ENCODE data around the gene SPATA25.
"Not testable (repeated sequence)": the region's sequence is repeated elsewhere in the genome, so short reads cannot be mapped to it uniquely, and the experiment has no call there.

SPATA25 gene

DNA sequence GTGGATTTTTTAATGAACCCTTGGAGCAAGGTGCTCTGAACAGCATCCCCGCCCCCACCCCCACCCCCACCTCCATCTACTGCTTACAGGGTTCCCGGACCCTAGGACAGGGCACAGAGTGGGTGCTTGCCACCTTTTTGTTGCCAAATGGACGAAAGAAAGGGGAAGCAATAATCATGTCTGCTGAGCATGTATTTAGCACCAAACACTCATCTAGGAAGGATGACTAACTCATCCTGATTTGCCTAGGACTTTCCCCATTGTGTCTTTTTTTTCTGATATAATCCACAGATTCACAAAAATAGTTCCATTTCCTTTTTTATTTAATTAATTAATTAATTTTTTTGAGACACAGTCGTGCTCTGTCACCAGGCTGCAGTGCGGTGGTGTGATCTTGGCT lies 25.7 kb upstream of the SPATA25 start:
- no peak for DNase-seq

DNA sequence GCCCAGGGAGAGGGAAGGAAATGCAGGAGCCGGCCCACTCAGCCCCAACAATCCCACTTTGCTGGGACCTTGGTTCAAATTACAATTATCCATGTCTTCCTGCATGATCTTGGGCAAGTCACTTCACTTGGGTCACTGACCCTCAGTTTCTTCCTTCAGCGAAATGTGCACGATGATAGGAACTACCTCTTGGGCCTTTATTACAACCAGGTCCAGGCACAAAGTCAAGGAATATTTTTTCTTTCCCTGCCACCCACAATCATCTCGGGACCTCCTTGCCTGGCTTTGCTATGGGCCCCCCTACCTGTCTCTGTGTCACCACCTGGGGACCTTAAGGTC lies 24.9 kb upstream of the SPATA25 start:
- no peak for DNase-seq

DNA sequence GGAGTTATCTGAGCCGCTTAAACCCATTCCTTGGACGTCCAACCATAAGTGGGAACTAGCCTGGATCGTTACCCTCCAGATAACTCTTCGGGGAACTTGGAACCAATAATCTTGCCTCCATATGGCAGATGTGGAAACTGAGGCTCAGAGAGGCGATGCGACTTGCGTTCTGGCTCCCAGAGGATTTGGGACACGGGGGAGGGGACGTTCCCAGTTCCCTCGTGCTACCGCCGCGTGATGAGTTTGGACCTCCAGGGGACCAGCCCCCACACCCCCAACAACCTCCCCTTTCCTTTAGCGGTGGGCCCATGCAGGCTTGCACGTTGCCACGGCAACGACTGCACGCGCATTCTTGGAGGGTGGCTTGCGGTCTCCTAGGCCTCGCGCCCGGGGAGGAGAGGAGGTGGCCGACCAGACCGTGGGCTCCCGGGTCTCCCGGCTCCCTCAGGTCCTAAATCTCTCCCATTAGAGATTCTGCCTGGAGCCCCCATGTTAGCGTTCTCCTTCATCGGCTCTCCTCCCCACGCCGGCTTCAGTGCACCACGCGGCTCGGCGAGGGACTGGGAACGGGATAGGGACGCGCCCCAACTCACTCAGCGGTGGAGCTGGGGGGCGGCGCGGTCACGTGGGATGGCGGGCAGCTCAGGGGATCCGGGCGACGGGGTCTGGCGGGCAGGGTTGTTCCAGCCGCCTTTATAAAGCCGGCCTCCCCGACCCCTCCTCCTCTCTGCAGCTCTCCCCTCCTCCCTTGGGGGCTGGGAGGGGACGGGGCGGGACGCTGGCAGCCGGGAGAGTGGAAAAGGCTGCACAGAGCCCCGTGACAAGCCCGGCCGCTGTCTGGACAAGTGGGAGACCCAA lies 24.3 kb upstream of the SPATA25 start, which contains the start of gene PLTP:
PLTP (minus strand) TSS at position 670 of the 858 bp plus-strand sequence. CDS start 703 bp downstream, outside the sequence.
- DNase-seq, result peak; percentile 73

DNA sequence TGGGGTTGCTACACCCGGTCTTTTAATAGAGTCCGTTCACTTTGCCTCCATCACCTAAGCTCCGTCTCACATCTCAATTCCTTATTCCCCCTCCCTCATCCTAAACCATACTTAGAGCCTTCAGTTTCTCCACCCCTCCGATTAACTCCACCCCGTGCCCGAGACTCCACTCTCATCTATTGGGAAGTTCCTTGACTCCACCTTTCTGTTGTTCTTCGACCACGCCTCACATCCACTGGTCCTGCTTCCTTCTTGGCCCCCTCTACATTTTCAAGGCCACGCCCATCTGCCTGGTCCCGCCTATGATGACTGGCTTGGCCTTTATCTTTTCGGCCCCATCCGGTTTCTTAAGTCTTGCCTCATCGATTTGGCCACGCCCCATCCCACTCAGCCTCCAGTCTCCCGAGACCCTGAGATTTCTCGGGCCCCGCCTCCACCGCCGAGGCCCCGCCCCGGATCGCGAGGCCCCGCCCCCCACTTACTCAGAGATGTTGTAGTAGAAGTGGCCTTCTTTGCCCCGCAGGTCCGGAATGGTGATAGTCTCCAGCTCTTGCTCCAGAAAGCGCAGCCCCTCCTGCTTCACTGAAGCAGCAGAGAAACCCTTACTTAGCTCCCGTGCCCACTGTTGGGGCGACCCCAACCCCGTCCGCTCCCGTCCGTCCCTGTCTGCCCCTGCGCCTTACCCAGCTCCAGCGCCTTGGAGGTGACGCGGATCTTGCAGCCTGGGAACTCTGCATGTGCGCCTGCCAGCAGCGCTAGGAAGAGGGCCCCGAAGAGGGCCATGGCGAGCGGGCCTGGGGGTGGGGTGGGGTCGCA lies 23.5 kb upstream of the SPATA25 start:
- peak; percentile 99 for DNase-seq

DNA sequence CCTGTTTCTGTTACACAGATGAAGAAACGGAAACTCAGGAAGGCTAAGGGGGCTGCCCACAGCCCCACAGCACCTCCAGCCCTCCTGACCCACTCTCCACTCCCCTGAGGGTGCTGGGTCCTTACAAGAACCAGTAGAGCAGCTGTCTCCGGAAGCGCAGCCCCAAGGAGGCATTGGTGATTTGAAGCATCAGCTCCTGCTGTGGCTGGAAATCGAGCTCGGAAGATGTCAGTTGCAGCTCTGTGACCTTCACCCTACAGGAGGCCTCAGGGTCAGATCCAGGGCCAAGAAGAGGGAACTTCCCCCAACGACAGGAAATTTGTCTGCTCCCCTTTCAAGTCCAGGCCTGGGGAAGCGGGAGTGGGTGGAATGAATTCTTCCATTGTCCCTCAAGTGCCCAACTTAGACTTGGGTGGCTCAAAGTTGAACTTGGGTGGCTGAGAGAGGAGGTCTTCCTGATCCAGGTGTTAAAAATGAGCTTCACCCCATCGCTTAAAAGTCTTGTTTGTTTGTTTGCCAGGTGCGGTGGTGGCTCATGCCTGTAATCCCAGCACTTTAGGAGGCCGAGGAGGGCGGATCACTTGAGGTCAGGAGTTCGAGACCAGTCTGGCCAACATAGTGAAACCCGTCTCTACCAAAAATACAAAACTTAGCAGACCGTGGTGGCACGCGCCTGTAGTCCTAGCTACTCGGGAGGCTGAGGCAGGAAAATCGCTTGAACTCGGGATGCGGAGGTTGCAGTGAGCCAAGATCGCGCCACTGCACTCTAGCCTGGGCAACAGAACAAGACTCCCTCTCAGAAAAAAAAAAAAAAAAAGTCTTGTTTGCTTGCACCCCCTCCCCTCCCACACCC lies 22.6 kb upstream of the SPATA25 start:
- no peak for DNase-seq

DNA sequence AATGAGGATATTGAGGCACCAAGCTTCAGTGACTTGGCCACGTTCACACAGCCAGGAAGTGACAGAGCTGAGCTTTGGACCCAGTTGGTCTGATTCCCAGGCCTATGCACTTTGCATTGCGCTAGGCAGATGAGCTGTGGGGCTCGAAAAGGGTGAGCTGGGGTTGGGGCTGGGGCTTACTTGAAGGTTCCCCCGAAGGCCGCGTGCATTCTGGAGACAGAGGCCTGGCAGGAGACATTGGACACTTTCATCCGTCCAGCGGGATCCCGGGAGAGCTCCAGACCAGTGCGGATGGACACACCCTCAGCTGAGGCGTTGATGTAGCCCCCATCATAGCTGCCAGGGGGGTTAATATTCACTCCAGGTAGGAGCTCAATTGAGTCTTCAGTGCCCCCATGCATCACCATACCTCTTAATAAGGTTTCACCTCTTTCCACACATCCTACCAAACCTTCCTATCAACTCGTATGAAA lies 21.9 kb upstream of the SPATA25 start:
- DNase-seq, result no peak

DNA sequence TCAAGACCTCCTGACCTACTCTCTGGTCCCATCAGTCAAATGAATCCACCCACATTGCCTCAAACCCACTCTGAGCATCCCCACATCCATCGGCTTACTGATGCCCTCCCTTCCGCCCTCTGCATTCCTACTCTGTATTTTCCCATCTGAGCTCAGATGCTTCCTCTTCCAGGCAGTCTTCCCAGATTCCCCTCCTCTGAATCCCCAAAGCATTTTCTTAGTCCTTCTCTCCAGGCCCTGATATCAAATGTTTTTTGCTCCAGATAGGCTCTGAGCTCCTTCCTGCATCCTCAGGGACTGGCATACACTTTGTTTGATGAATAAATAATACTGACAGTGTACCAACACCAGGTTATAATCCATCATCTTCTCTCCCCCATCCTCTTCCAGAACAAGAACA lies 20.7 kb upstream of the SPATA25 start:
- DNase-seq, result no peak

DNA sequence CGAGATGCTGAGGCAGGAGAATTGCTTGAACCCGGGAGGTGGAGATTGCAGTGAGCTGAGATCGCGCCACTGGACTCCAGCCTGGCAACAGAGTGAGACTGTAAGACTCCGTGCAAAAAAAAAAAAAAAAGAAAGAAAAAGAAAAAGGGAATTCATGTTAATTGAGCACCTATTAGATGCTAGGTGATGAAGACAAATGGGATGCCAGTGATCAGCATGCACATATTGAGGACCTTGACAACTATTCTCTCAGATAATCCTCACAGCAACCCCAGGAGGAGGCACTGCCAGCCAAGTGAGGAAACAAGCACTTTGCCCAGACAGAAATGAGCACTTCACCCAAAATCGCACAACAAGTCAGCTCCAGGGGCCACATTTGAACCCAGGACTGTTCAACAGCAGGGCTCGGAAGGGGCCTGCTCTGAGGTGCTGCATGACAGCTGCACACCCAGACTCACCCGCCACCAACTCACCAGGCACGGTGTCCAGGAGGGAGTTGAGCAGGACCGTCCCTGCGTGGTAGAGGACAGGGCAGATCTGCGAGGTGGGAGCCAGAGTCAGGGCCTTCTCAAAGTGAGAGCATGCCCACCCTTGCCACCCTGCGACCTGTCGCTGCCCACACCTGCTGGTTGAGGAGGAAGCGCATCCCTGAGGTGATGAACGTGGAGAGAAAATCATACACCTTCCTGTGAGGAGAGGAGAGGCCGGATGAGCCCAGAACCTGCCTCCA lies 20.0 kb upstream of the SPATA25 start:
- no peak for DNase-seq

DNA sequence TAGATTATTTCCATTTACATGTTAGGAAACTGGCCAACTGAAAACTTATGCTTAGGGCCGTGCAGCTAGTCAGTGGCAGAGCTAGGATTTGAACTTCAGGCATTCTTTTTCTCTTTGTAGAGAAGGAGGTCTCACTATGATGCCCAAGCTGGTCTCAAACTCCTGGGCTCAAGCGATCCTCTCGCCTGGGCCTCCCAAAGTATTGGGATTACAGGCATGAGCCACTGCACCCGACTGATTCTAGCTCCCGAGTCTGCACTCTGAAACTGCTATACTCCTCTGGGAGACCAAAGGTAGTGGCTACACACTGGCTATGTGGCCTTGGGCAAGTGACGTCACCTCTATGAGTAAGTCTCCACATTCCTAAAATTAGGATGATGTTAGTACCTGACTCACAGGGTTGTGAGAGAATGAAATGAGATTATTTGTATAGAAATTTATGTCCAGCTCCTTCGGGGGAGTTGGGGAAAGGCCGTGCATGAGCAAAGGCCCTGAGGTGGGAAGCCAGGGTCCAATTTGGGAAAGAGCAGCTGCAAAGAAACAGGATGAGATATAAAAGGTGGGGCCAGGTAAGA lies 18.2 kb upstream of the SPATA25 start:
- peak; percentile 69 for DNase-seq

DNA sequence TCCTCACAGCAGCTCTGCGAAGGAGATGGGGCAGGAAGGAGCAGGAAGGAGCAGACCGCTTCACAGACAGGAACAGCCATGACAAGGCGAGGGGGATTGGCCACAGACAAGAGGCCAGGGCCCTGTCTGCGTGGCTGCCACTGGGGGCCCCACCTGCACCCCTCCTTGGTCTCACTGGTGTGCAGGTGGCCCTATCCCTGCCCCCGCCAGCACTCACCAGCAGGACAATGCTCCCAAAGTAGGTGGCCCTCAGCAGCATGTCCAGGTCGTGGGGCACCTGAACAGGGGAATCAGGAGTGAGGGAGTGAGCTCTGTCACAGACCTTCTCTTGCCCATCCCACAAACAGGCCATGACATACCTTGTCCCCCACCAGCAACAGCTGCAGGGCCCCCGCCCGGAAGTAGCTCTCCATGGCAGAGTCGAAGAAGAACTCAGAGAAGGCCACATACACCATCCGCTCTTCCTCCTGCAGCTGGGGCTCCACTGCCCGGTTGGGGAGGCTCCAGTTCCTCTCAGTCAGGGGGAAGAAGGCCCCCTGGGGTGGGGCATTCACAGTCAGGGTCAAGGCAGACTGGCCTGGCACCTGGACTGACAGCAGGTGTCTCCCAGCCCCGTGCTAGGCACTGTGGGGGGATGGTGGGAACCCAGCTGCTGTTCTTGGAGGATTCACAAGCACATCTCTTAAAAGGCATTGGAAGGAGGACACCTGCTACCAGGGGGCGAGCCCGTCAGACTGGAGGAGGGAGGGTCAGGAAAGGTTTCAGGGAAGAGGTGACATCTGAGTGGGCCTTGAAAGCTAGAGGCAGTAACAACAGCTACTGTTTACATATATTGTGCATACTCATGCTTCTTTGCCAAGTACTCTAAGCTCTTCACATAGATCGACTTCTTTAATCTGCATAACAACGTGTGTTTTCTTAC lies 17.4 kb upstream of the SPATA25 start:
- no peak for DNase-seq

DNA sequence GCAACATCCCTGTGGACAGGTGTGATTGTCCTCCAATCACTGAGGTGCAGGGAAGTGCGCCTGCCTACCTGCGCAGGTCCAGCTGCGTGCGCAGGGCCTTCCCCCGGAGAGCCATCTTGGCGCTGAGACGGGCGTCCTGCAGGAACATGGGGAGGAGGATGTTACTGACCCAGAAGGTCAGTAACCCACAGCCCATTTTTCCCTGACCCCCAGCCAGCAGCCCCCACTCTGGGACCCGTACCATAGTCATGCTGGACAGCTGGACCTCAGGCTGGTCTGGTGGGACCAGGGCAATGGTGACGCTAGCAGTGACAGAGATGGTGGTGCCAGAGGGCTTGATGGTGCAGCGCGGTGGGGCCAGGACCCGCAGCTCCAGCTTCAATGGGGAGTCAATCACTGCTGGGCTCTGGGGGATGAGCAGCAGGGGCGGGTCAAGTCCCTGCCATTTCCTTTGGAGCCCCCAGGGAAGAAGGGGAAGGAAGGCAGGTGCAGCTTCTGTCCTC lies 14.8 kb upstream of the SPATA25 start:
- no peak for DNase-seq

DNA sequence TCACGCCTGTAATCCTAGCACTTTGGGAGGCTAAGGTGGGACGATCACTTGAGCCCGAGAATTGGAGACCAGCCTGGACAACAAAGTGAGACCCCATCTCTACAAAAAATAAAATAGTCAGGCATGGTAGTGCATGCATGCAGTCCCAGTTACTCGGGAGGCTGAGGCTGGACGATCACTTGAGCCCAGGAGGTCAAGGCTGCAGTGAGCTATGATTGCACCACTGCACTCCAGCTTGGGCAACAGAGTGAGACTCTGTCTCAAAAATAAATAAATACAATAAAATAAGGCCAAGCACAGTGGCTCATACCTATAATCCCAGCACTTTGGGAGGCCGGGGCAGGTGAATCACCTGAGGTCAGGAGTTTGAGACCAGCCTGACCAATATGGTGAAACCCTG lies 13.9 kb upstream of the SPATA25 start:
- DNase-seq, result not testable (repeated sequence)

DNA sequence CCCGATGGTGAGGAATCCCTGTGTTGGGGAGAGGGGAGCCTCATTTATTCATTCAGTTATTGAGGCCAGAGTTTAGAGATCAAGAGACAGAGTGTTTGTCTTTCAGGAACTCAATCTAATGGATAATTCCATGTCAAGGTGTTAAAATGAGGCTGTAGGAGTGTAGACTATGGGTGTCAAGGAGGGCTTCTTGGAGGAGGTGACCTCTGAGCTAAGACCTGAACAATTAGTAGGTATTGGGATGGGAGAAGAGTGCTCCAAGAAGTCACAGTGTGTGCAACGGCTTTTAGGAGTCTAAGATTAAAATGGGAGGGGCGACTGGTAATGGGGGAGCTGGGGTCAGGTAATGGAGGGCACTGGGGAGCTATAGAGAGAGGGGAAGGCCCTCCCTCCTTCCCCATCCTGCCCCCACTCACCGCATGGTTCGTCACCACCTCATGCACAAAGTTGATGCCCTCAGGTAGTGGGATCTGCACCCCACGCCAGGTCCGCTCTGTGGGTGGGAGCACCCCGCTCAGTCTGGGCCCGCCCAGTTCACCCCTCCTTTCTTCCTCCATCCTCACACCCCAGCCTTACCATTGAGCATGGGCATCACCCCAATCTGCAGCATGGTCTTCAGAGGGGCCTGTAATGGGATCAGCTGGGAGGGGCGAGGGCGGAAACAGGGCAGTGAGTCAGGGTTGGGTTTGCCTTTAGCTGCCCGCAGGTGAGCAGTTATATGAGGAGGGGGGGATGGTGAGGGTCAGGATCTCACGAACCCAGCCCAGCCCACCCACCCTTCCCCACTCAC lies 11.8 kb upstream of the SPATA25 start:
- DNase-seq, result no peak

DNA sequence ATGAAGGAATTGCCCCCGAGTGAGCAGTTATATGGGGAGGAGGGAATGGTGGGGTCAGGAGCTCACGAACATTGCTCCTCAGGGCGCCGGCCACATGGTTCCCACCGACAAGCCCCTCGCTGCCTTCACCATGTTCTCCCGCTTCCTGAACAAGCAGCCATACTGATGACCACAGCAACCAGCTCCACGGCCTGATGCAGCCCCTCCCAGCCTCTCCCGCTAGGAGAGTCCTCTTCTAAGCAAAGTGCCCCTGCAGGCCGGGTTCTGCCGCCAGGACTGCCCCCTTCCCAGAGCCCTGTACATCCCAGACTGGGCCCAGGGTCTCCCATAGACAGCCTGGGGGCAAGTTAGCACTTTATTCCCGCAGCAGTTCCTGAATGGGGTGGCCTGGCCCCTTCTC lies 10.9 kb upstream of the SPATA25 start:
- DNase-seq, result no peak

DNA sequence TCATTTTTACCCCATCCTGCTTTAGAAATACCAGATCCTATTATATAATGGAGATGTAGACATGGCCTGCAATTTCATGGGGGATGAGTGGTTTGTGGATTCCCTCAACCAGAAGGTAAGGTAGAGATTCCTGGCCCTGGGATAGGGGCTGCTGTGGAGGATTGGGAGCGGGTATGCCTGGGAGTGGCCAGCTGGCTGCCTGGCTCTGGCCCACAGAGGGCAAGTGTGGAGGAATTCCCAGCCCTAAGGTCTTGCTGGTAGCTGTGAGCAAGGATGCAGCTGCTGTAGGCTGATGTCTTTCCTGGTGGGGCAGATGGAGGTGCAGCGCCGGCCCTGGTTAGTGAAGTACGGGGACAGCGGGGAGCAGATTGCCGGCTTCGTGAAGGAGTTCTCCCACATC lies 10.3 kb upstream of the SPATA25 start:
- DNase-seq, result no peak

DNA sequence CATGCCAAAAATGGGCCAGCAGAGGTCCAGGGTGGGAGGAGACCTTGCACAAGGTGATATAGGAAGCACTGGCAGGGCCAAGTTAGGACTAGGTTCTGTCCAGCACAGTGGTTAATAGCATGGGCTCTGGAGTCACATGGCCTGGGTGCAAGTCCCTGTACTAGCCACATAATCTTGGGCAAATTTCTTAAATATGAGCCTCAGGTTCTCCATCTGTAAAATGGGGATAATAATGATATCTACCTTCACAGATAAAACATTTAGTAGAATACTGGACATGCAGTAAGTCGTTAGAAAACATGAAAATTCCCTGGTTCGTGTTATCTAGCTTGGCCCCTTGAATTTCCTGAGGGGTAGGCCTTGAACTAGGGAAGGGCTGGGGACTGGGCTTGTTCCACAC lies 9.9 kb upstream of the SPATA25 start:
- DNase-seq, result no peak

DNA sequence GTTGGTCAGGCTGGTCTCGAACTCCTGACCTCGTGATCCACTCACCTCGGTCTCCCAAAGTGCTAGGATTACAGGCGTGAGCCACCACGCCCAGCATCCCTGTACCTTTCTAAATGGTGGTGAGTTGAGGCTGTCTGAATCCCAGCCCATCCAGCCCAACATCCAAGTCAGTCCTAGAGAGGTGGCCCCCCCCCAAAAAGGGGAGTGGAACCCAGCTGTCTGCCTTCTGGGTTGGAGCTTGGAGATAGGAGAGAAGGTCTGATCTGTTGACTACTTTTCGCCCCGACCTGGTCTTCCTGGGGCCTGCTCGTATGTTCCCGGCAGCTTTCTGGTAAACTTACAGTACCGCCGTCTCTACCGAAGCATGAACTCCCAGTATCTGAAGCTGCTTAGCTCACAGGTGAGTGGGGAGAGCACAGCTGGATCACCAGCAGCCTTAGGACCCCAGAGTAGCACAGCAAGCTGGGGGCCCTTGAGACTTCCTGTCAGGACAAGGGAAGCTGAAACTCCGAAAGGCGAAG lies 9.3 kb upstream of the SPATA25 start:
- DNase-seq, result no peak

DNA sequence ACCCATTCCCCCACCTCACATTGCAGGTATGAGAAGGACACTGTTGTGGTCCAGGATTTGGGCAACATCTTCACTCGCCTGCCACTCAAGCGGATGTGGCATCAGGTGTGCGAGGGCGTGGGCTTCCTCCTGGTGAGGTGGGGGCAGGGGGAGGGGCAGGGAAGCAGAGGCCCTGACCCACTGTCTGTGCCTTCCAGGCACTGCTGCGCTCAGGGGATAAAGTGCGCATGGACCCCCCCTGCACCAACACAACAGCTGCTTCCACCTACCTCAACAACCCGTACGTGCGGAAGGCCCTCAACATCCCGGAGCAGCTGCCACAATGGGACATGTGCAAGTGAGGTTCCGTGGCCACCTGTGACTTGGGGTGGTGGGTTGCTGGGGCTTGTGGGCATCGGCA lies 7.4 kb upstream of the SPATA25 start:
- DNase-seq, result no peak

DNA sequence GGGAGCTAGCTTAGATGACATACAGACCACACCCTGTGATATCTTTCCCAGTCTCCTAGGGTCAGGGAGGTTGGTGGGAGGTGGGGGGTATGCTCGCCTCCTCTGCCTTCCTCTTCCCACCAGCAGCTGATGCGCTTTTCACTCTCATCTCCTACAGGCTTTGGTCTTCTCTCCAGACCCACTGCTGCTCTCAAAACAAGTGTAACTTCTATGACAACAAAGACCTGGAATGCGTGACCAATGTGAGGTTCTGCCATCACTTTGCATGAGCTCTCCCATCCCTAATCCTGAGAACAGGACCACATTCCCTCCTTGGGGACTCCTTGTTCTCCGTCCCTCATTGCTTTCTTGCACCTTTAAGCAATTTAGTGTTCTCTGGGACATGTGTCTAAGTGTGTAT lies 6.4 kb upstream of the SPATA25 start:
- no peak for DNase-seq

All from fibroblast of skin of back (primary cell).